Measurements from ENCODE around the gene THEM5.
"Not testable (repeated sequence)": the region's sequence is repeated elsewhere in the genome, so short reads cannot be mapped to it uniquely, and the experiment has no call there.

Gene THEM5

GRCh38 chr1:151853411-151853943 is at the start of gene THEM5:
THEM5 (minus strand) TSS chr1:151853712; CDS start chr1:151853565, 147 bp downstream.
- DNase-seq, result no peak

- no peak for DNase-seq
Observed at GRCh38 chr1:151902858-151903257, 49.3 kb upstream of the THEM5 start.

GRCh38 chr1:151900804-151901203 is 47.3 kb upstream of the THEM5 start:
- DNase-seq, result not testable (repeated sequence)

DNA sequence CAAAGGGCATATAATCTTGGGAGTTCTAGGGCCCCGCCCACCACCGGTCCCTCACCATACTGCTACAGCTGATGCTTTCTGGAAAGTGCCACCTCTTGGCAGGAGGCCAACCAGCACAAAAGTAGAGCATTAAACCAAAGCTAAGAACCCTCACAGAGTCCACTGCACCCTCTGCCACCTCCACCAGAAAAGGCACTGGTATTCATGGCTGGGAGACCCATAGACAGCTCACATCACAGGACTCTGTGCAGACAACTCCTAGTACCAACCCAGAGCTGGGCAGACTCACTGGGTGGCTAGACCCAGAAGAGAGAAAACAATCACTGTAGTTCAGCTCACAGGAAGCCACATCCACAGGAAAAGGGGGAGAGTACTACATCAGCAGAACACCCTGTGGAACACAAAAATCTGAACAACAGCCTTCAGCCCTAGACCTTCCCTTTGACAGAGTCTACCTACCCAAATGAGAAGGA is 45.0 kb upstream of the THEM5 start:
- DNase-seq, result peak; percentile 44

DNA sequence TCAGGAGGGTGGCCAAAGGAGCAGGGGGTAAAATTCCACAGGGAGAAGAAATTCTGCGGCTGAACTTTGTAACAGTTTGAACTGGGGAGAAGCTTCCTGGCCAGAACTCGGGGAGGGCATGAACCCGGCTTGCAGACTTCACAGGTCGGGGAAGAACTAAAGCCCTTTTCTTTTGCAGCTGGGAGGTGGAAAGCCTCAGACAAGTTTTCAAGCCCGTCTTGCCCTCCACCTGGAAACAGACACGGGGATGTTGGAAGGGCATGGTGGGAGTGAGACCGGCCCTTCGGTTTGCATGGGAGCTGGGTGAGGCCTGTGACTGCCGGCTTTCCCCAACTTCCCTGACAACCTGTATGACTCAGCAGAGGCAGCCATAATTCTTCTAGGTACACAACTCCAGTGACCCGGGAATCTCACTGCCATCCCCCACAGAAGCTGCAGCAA is 44.5 kb upstream of the THEM5 start:
- DNase-seq, result no peak

DNA sequence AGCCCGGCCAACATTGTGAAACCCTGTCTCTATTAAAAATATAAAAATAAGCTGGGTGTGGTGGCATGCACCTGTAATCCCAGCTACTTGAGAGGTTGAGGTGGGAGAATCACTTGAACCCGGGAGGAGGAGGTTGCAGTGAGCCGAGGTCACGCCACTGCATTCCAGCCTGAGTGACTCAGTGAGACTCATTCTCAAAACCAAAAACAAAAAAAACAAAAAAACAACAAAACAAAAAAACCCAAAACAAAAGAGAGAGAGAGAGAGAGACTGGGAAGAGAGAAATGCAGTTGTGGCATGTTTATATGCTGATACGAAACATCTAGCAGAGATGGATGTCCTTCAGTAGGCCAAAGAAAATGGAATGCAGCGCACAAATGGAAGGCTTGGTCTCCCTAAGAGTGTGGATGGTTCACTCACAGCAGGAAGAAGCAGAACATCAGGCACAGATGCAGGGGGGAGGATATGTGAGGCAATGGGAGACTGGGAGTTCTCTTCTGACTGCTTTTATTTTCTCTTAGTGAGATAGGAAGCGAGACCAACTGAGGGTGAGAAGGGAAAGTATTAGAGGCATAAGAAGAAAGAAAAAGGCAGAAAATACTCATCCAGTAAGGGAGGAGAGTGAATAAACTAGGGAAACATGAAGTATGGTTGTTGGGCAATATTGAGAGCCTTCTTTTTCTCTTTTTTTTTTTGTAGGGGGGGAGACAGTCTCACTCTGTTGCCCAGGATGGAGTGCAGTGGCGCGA is 39.8 kb upstream of the THEM5 start:
- no peak for DNase-seq

DNA sequence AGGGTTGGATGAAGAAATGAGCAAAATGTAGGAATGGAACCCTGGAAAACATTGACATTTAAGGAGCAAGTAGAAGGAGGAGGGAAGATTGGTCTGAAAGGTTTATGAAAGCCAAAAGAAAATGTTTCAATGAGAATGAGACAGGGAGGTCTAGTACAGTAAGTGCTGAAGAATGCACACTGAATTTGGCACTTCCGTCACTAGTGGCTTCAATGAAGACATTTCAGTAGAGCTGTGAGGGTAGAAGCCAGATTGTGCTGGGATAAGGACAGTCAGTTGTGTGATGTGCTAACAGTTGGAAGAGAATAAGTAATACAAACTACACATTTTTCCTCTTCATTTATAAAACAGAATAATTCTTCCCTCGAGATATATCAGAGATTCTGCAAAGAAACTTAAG is 38.7 kb upstream of the THEM5 start:
- DNase-seq, result no peak

GRCh38 chr1:151891512-151891911 is 38.0 kb upstream of the THEM5 start:
- DNase-seq, result no peak

DNA sequence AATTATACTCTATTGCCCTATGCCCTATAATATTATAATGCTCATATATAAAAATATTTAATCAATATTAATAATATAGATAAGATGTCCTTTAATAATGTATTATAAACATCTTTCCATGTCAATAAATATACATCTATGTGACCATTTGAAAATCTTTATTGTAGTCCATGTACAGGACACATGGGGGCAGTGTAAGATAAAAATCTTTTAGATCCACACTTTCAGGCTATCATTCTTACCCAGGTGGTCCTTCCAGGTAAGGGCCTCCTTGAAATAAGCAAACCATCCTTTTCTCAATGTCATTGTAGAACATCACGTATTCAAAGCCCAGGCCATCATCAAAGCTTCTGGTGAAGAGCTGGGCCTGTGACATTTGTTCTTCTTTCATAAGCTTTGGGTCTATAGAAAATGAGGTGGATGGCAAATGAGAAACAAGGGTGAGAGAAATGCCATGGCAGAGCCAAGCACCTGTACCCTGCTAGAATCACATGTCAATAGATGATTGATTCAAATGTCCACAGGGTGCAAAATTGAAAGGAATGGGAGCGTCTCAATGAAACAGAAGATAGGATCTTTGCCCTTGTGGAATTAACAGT is 35.6 kb upstream of the THEM5 start:
- no peak for DNase-seq

DNA sequence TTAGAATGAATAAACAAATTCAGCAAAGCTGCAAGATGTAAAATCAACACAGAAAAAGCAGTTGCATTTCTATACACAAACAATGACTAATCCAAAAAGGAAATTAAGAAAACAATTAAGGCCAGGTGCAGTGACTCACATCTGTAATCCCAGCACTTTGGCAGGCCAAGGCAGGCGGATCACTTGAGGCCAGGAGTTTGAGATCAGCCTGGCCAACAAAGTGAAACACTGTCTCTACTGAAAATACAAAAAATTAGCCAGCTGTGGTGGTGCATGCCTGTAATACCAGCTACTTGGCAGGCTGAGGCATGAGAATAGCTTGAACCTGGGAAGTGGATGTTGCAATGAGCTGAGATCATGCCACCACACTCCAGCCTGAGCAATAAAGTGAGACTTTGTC is 33.5 kb upstream of the THEM5 start:
- DNase-seq, result no peak

DNA sequence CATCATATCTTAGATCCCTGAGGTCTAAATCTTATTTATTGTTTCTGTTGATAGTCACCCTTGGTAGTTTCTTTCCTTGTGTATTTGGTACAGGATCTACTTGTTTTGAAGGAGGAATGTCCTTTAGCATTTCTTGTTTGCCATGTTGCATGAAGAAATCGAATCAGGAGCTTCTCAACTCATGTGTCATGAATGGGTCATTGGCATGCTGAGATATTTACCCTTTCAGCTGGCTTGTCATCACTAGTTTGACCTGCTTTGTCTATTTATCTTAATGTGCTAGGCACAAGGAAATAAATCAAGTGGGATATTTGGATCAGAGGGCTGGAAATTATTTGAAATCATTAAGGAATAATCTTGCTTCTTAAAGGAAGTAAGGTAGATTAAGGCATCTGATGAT is 32.0 kb upstream of the THEM5 start:
- no peak for DNase-seq

DNA sequence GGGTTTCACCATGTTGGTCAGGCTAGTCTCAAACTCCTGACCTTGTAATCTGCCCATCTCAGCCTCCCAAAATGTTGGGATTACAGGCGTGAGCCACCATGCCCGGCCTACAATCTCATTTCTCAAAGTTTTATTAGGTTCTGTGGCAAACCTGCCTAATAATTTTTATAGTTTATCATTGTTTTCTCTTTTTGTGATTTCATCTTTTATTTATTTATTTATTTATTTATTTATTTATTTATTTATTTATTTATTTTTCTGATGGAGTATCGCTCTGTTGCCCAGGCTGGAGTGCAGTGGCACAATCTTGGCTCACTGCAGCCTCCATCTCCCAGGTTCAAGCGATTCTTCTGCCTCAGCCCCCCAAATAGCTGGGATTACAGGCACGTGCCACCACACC is 31.4 kb upstream of the THEM5 start:
- not testable (repeated sequence) for DNase-seq

GRCh38 chr1:151884445-151884844 is 30.9 kb upstream of the THEM5 start:
- DNase-seq, result not testable (repeated sequence)

DNA sequence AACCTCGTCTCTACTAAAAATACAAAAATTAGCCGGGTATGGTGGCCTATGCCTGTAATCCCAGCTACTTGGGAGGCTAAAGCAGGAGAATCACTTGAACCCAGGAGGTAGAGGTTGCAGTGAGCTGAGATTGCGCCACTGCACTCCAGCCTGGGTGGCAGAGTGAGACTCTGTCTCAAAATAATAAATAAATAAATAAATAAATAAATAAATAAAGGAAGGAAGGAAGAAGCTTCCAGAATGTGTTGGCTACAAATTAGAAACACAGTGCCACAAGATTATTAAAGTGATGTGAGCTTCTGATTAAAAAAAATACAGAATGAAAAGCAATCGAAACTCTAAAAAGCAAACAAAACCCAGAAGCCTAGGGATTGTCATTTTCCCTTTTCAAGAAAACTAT is 30.4 kb upstream of the THEM5 start:
- not testable (repeated sequence) for DNase-seq

DNA sequence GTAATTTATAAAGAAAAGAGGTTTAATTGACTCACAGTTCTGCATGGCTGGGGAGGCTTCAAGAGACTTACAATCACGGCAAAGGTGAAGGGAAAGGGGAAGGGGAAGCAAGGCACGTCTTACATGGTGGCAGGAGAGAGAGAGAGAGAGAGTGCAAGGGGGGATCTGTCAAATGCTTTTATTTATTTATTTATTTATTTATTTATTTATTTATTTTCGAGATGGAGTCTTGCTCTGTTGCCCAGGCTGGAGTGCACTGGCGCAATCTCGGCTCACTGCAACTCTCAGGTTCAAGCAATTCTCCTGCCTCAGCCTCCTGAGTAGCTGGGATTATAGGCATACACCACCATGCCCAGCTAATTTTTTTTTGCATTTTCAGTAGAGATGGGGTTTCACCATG is 29.4 kb upstream of the THEM5 start:
- not testable (repeated sequence) for DNase-seq

- DNase-seq, result no peak
Observed at GRCh38 chr1:151882466-151882865, 29.0 kb upstream of the THEM5 start.

DNA sequence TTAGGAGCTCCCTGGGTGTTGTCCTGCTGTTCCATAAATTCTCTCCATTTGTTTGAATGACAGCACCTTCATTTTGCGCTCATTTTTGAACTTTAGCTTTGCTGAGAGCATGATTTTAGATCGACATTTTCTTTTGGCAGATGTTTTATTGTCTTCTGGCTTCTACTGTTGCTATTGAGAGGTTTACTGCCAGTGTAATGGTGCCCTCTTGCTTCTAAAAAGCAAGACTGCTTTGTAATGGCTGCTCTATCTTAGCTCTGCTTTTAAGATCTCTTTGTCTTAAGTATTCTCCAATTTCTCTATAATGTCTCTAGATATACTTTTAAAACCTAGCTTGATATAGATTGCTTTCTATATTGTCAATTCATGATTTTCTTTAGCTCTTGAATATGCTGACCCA is 28.0 kb upstream of the THEM5 start:
- DNase-seq, result no peak

DNA sequence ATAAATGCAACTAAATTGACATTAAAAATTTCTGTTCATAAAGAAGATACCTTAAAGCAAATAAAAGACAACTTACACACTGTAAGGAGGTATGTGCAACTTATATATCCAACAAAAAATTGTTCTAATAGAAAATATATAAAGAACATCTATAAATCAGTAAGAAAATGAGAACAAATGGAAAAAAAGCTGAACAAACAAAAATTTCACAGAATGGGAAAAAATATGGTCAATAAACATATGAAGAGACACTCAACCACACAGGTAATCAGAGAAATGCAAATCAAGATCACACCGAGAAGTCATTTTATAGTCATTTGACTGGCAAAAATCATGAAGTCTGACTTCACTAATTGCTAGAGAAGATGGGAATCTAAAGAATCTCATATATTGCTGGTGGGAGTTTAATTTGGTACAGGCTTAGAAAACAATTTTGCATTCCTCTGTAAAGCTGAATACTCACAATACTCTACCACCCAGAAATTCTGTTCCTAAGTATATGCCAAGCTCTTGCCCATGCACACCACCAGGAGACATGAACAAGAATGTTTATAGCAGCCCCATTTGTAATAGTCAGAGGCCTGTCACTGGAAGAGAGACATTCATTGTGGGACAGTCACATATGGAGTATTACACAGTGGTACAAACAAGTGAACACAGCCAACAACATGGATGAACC is 22.0 kb upstream of the THEM5 start:
- no peak for DNase-seq

DNA sequence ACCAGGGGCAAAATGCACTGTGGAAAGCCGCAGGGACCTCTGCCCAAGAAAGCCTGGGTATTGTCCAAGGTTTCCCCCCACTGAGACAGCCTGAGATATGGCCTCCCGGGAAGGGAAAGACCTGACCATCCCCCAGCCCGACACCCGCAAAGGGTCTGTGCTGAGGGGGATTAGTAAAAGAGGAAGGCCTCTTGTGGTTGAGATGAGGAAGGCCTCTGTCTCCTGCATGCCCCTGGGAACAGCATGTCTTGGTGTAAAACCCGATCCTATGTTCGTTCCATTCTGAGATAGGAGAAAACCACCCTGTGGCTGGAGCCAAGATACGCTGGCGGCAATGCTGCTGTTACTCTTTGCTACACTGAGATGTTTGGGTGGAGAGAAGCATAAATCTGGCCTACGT is 19.3 kb upstream of the THEM5 start:
- not testable (repeated sequence) for DNase-seq

- DNase-seq, result no peak
Observed at GRCh38 chr1:151871284-151872030, 17.9 kb upstream of the THEM5 start.

DNA sequence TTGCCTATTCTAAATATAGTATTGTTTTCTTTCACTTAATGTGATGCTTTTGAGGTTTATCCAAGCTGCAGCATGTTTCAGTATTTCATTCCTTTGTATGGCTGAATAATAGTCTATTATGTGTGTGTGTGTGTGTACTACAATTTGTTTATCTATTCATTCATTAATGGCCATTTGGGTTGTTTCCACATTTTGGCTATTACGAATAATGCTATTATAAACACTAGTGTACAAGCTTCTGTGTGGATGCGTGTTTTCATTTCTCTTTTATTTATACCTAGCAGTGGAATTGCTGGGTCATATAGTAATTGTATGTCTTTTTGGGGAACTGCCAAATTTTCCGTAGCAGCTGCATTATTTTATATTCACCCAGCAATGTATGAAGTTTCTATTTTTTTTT is 15.0 kb upstream of the THEM5 start:
- no peak for DNase-seq

- no peak for DNase-seq
Observed at GRCh38 chr1:151867765-151868411, 14.4 kb upstream of the THEM5 start.

All from activated CD4-positive, alpha-beta T cell treated with anti-CD3 and anti-CD28 coated beads, Interleukin-2, amount 50 U/mL, for 4 hours (primary cell).